DOHH2 (cell line): ENCODE measurements around the gene DYRK1A.

Source experiments
- H3F3A ChIP-seq: fragments of 200-600 bp; sonication (generic), shearing (Covaris generic); 2 replicates; pipeline ENCODE4 v1.6.0; 2016; ENCODE audit warnings: antibody characterized with exemption, mild to moderate bottlenecking; ENCODE audit not compliant: control insufficient read depth, insufficient read depth
- H3K27ac ChIP-seq: fragments of 200-600 bp; sonication (generic); 2 replicates; pipeline ENCODE4 v1.5.1; 2014; ENCODE audit warnings: low read depth, mild to moderate bottlenecking, low read length, moderate library complexity
- H3K27me3 ChIP-seq: fragments of 200-600 bp; sonication (generic); 2 replicates; pipeline ENCODE4 v1.6.1; 2014; ENCODE audit warnings: mild to moderate bottlenecking, low read length, mixed read lengths; ENCODE audit not compliant: control insufficient read depth
- H3K36me3 ChIP-seq: fragments of 200-600 bp; sonication (generic); 2 replicates; pipeline ENCODE4 v1.6.1; 2014; ENCODE audit warnings: mild to moderate bottlenecking, low read length, moderate library complexity, mixed read lengths; ENCODE audit not compliant: control insufficient read depth
- H3K4me1 ChIP-seq: fragments of 200-600 bp; sonication (generic); 2 replicates; pipeline ENCODE4 v1.6.1; 2014; ENCODE audit warnings: mild to moderate bottlenecking, low read length, mixed read lengths; ENCODE audit not compliant: control insufficient read depth
- H3K4me2 ChIP-seq: fragments of 200-600 bp; sonication (generic); 2 replicates; pipeline ENCODE4 v1.6.0; 2014; ENCODE audit warnings: mild to moderate bottlenecking, low read length, moderate library complexity
- H3K4me3 ChIP-seq: fragments of 200-600 bp; sonication (generic); 2 replicates; pipeline ENCODE4 v1.5.1; 2014; ENCODE audit warnings: mild to moderate bottlenecking, low read length, mixed read lengths
- H3K79me2 ChIP-seq: fragments of 200-600 bp; sonication (generic); 2 replicates; pipeline ENCODE4 v1.6.1; 2014; ENCODE audit warnings: mild to moderate bottlenecking, low read length, mixed read lengths; ENCODE audit not compliant: control insufficient read depth
- H3K9me2 ChIP-seq: fragments of 200-600 bp; sonication (generic); replicated peaks from 2 replicates; pipeline ENCODE4 v1.6.1; 2014; ENCODE audit warnings: mild to moderate bottlenecking, low read length, mixed read lengths; ENCODE audit not compliant: control insufficient read depth
- H3K9me3 ChIP-seq: fragments of 200-600 bp; sonication (generic); 2 replicates; pipeline ENCODE4 v1.6.1; 2014; ENCODE audit warnings: antibody characterized with exemption, low read length, mixed read lengths; ENCODE audit not compliant: control insufficient read depth, insufficient read depth
- H4K20me1 ChIP-seq: fragments of 200-600 bp; sonication (generic); 2 replicates; pipeline ENCODE4 v1.6.0; 2014; ENCODE audit warnings: low read depth, mild to moderate bottlenecking, antibody characterized with exemption, low read length, moderate library complexity; ENCODE audit not compliant: control insufficient read depth, insufficient read depth
- EZH2phosphoT487 ChIP-seq: fragments of 200-600 bp; sonication (generic); IDR thresholded peaks from 2 replicates; pipeline ENCODE4 v1.6.1; 2017; ENCODE audit warnings: borderline replicate concordance, mild to moderate bottlenecking, antibody characterized with exemption, low read length, moderate library complexity, mixed read lengths
- TF ChIP-seq, protein P1 (sequence below): fragments of 200-600 bp; sonication (generic); IDR thresholded peaks from one replicate; pipeline ENCODE4 v1.5.1; 2014; ENCODE audit warnings: antibody characterized with exemption, mild to moderate bottlenecking, low read depth, low read length; ENCODE audit not compliant: poor library complexity, severe bottlenecking

Gene DYRK1A

GRCh38 chr21:37435711-37436110 lies 69.1 kb downstream of the DYRK1A start:
- TF ChIP-seq, protein P1, sequence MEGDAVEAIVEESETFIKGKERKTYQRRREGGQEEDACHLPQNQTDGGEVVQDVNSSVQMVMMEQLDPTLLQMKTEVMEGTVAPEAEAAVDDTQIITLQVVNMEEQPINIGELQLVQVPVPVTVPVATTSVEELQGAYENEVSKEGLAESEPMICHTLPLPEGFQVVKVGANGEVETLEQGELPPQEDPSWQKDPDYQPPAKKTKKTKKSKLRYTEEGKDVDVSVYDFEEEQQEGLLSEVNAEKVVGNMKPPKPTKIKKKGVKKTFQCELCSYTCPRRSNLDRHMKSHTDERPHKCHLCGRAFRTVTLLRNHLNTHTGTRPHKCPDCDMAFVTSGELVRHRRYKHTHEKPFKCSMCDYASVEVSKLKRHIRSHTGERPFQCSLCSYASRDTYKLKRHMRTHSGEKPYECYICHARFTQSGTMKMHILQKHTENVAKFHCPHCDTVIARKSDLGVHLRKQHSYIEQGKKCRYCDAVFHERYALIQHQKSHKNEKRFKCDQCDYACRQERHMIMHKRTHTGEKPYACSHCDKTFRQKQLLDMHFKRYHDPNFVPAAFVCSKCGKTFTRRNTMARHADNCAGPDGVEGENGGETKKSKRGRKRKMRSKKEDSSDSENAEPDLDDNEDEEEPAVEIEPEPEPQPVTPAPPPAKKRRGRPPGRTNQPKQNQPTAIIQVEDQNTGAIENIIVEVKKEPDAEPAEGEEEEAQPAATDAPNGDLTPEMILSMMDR, result no peak
- no peak for TF ChIP-seq EZH2phosphoT487
- Histone ChIP-seq H3K4me2 (no peak overlapping the region), H4K20me1 (peaks cover 9% of the 10 kb centered on the region; the same call in 1 of the 2 replicates), H3K9me2 (no peaks in the 10 kb centered on the region), H3K27ac (no peak overlapping the region), H3K79me2 (peaks cover 98% of the 10 kb centered on the region), H3K4me3 (no peak overlapping the region), H3F3A (no peaks in the 10 kb centered on the region), H3K36me3 (peaks cover 4% of the 10 kb centered on the region), H3K27me3 (no peaks in the 10 kb centered on the region), H3K4me1 (no peaks in the 10 kb centered on the region), H3K9me3 (no peaks in the 10 kb centered on the region)

DNA sequence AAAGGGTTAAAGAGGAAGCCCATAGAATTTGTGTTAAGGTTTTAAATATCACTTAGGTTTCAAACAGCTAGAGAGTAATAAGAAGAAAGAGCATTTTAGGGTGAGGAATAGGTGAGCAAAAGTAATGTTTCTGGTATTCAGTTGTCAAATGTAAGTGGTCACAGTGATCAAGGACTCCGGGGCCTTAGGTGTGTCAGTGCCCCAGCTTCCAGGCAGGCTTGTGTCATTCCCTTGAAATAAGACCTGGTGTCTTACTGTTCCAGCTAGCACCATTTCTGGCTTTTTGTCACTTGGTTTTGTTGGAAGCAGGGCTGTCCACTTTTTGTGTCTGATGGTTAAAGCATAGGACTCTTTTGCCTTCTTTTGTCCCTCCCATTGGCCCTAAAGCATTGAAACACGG lies 69.6 kb downstream of the DYRK1A start:
- TF ChIP-seq EZH2phosphoT487, result no peak
- TF ChIP-seq, protein P1, result no peak

GRCh38 chr21:37437376-37438080 lies 71.0 kb downstream of the DYRK1A start:
- H3K36me3 ChIP-seq, result peaks cover 6% of the 10 kb centered on the region
- TF ChIP-seq, protein P1, result no peak
- H3K4me2 ChIP-seq, result no peak overlapping the region
- no peaks in the 10 kb centered on the region for H3K9me3 ChIP-seq
- H3K4me3 ChIP-seq, result no peak overlapping the region
- H3F3A ChIP-seq, result no peaks in the 10 kb centered on the region
- no peaks in the 10 kb centered on the region for H3K27me3 ChIP-seq
- peaks cover 98% of the 10 kb centered on the region for H3K79me2 ChIP-seq
- no peak overlapping the region for H3K27ac ChIP-seq
- H4K20me1 ChIP-seq, result peaks cover 9% of the 10 kb centered on the region; the same call in 1 of the 2 replicates
- H3K4me1 ChIP-seq, result no peaks in the 10 kb centered on the region
- H3K9me2 ChIP-seq, result no peaks in the 10 kb centered on the region

More for the DNA sequence above, 69.6 kb downstream of the DYRK1A start:
- peaks cover 98% of the 10 kb centered on the region for H3K79me2 ChIP-seq
- no peak overlapping the region for H3K4me3 ChIP-seq
- H3K9me2 ChIP-seq, result no peaks in the 10 kb centered on the region
- no peak overlapping the region for H3K4me2 ChIP-seq
- H3F3A ChIP-seq, result no peaks in the 10 kb centered on the region
- H3K27me3 ChIP-seq, result no peaks in the 10 kb centered on the region
- no peaks in the 10 kb centered on the region for H3K9me3 ChIP-seq
- H3K4me1 ChIP-seq, result no peaks in the 10 kb centered on the region
- H3K36me3 ChIP-seq, result peaks cover 3% of the 10 kb centered on the region
- no peak overlapping the region for H3K27ac ChIP-seq
- H4K20me1 ChIP-seq, result peaks cover 9% of the 10 kb centered on the region; the same call in 1 of the 2 replicates
